Measurements from ENCODE around the gene ADI1. TPM values are rescaled to one million over a fixed set of nuclear protein-coding genes. Genes with fewer than 3 reads are reported as not detected.

The ADI1 gene
- total RNA-seq, 4 donors from 2014 or later, result 40.2 to 98.6 (median 92.3) TPM

- TF ChIP-seq CTCF (IDR thresholded peaks at IDR 0.05 in 4 of 5, conservative IDR thresholded peaks at IDR 0.05 in 1 of 5) (no peak), POLR2A (IDR thresholded peaks at IDR 0.05) (peak; percentile 85 to 90)
- H3K4me3 ChIP-seq, result peak within 1 kb of the TSS; percentile 87 to 99 (median 98)
- ATAC-seq (peak; percentile 99 to 100), DNase-seq (peak; percentile 95 to 97)
- peak within 1 kb of the TSS; percentile 92 to 99 (median 95) for H3K27ac ChIP-seq
- H3K4me1 ChIP-seq, result peaks cover 18% of the 10 kb centered on the region in 2 donors
- H3K36me3 ChIP-seq, result peaks cover 0 to 32% of the 10 kb centered on the region in 2 donors
- H3K27me3 ChIP-seq, result no peaks in the 10 kb centered on the region
- intact Hi-C loops (cut with DNase I; ENCODE audit: low total_unique reads) (loop anchor here (1.0 to 2.0 kb wide), 4 partner anchors 17 to 181 kb away; partner anchors contain the start of genes EIPR1 and RPS7), in situ Hi-C loops (cut with MboI; ENCODE audit: low sequenced_read_pairs in 4 of 4) (loop anchor here in 2 of 4 donors (25.0 kb wide), 1 partner anchor 171 kb away; the partner anchor contains the start of genes EIPR1 (in 2 of the 2) and TRAPPC12 (in 2 of the 2))
- H3K9me3 ChIP-seq, result no peaks in the 10 kb centered on the region
These were observed 39.1 kb upstream of the ADI1 start, which contains the start of gene RNASEH1 for GRCh38 chr2:3558205-3559014. TSS of gene RNASEH1 (minus strand) at chr2:3558333. CDS start at chr2:3558260, 73 bp downstream.

GRCh38 chr2:3557639-3558204, 38.4 kb upstream of the ADI1 start:
- ATAC-seq (peak in 1 of 2 donors; percentile 29), DNase-seq (no peak)
- intact Hi-C loops (cut with DNase I; ENCODE audit: low total_unique reads) (loop anchor here (1.0 to 2.0 kb wide), 4 partner anchors 18 to 180 kb away; partner anchors contain the start of genes EIPR1 and RPS7), in situ Hi-C loops (cut with MboI; ENCODE audit: low sequenced_read_pairs in 4 of 4) (loop anchor here in 2 of 4 donors (25.0 kb wide), 1 partner anchor 170 kb away; the partner anchor contains the start of genes EIPR1 (in 2 of the 2) and TRAPPC12 (in 2 of the 2))
- Histone ChIP-seq H3K36me3 (peaks cover 0 to 37% of the 10 kb centered on the region in 2 donors), H3K9me3 (no peaks in the 10 kb centered on the region), H3K27me3 (no peaks in the 10 kb centered on the region), H3K4me3 (peak overlapping the region; percentile 87 to 99 (median 98)), H3K4me1 (peaks cover 18% of the 10 kb centered on the region in 2 donors), H3K27ac (peak overlapping the region; percentile 92 to 99 (median 95))
- no peak for TF ChIP-seq CTCF (IDR thresholded peaks at IDR 0.05 in 4 of 5, conservative IDR thresholded peaks at IDR 0.05 in 1 of 5)
- no peak for TF ChIP-seq POLR2A (IDR thresholded peaks at IDR 0.05)

DNA sequence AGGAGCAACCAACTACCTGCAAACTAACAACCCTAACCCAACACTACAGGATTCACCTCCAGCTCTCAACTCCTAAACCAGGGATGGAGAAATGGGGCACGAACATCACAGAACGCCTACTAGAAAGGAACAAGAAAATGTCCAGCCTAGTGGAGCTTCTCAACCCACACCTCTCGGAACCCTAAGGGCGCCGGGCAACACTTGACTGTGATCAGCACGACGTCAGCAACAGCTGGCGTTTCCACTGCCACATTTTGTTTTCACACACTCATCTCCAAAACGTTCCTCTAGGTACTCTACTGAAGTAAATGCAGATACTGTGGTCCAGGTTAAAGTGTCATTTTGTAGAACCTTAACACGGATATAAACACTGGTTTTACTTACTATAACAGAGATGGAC, 34.6 kb upstream of the ADI1 start:
- H3K36me3 ChIP-seq, result peaks cover 0 to 72% of the 10 kb centered on the region in 2 donors
- in situ Hi-C loops (cut with MboI; ENCODE audit: low sequenced_read_pairs in 4 of 4) (loop anchor here in 2 of 4 donors (25.0 kb wide), 1 partner anchor 167 kb away; the partner anchor contains the start of genes EIPR1 (in 2 of the 2) and TRAPPC12 (in 2 of the 2)), intact Hi-C loops (cut with DNase I; ENCODE audit: low total_unique reads) (no loop called here)
- ATAC-seq (no peak), DNase-seq (no peak)
- H3K9me3 ChIP-seq, result no peaks in the 10 kb centered on the region
- peaks cover 13 to 14% of the 10 kb centered on the region in 2 donors for H3K4me1 ChIP-seq
- no peaks in the 10 kb centered on the region for H3K27me3 ChIP-seq
- H3K4me3 ChIP-seq, result no peak overlapping the region
- no peak for TF ChIP-seq POLR2A (IDR thresholded peaks at IDR 0.05)
- TF ChIP-seq CTCF (IDR thresholded peaks at IDR 0.05 in 4 of 5, conservative IDR thresholded peaks at IDR 0.05 in 1 of 5), result no peak
- H3K27ac ChIP-seq, result no peak overlapping the region

DNA sequence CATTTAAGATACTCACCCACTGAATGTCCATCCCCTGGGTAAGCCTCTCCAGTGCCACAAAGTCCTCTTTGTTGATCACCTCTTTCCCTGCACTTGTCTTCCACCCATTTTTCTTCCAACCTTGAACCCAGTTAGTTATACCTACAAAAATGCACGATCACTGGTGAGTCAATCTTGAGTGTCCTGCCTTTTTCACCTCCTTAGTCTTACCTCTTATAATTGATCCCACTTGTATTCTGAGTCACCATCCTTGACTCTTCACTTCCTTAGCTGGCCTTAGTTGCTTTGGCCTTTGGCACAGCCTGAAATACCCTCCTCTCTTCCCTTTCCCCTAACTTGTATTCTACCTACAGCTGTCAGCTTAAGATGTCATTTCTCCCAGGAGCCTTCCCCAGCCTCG, 28.6 kb upstream of the ADI1 start:
- H3K36me3 ChIP-seq, result peaks cover 0 to 93% of the 10 kb centered on the region in 2 donors
- ATAC-seq (no peak), DNase-seq (no peak)
- peaks cover 0 to 4% of the 10 kb centered on the region in 2 donors for H3K4me1 ChIP-seq
- H3K9me3 ChIP-seq, result no peaks in the 10 kb centered on the region
- in situ Hi-C loops (cut with MboI; ENCODE audit: low sequenced_read_pairs in 4 of 4) (no loop called here), intact Hi-C loops (cut with DNase I; ENCODE audit: low total_unique reads) (no loop called here)
- no peaks in the 10 kb centered on the region for H3K27me3 ChIP-seq
- no peak overlapping the region for H3K27ac ChIP-seq
- H3K4me3 ChIP-seq, result no peak overlapping the region
- TF ChIP-seq CTCF (IDR thresholded peaks at IDR 0.05 in 4 of 5, conservative IDR thresholded peaks at IDR 0.05 in 1 of 5) (no peak), POLR2A (IDR thresholded peaks at IDR 0.05) (no peak)
